ENCODE results near the gene GALNT18.

The GALNT18 gene

DNA sequence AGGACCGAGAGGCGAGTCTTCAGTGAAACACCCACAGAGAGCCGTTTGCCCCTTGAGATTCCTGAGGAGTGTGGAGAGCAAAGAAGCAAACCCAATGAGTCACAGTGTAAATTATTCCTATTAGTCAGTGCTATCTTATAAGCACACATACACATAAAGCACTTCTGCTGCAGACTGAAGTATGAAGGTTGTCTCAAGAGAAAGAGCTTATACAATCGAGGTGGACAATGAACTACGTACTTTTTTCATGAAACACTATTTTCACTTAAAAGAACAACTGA lies 37.3 kb downstream of the GALNT18 start:
- DNase-seq: no peak

DNA sequence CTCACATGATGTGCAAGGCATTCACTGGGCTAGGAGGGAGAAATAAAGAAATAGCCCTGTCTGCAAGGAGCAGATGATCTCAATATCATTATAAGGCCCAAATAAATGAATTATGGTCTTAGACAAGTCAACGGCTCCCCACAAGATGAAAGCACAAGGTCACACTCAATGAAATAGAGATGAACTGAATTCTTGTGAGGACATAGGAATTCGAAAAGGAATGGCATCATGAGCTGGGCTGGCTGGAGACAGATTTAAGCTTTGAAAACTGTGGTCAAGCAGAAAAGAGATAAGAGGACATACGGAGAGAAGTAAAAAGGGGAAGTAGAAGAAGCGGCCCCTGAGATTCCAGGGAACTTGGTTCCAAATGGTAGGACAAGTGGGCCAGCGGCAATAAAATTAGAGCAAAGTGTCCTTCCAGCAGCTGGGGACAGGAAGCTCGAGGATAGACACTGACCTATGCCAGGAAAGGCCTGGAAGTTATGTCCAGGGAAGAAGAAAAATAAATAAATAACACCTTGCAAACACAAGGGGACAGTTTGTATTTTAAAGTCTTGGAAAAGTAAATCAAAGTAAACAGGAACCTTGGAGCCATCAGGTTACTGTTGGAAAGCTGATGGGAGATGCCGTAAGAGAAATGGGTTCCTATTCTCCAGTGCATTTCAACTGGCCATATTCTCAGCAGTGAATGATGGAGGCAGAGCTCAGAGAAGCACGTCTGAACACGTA lies 37.8 kb downstream of the GALNT18 start:
- no peak for DNase-seq

DNA sequence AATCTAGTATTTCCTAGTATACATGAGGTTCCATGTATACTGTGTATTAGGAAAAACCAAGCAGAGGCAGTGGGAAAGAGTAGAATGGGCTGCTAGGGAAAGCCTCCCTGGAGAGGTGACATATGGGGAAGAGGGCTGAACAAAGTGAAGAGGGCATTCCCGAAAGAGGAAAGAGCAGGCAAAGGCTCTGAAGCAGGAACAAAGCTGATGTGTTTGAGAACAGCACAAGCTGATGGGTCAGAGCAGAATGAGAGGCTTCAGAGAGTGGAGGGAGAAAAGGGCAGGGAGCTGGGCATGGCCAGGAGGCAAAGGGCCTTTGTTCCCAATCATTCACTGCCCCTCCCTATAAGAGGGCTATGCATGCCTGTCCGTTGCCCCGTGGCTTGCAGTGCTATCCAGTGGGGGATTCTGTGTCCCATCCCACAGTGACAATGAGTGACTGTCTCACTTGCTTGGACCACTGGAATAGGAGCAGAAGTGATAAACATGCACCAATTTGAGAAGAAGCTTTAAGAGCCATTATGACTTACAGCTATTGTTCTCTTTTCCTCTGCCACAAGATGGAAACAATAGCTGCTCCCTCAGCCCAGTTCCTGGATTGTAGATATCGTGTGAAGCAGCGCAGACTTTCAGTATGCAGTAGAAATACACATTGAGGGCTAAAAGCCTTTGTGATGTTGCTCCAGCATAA lies 39.6 kb downstream of the GALNT18 start:
- DNase-seq: no peak

DNA sequence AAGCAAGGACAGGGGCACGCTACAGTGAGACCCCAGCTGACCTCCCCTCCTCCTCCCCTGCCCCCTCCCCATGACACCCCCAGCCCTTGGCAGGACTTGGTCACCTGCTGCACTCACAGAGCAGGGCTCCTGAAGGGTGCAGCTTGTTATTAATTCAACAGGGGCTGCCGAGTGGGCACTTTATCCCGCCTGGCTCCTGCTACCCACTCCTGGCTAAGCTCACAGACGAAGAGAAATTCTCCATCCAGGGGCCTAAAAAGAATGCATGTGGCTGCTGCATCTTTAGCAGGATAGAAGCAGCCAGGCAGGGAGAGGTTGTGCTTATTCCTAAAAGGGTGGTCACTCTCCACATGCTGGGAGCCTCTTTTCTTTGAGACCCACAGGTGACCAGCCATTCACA lies 40.3 kb downstream of the GALNT18 start:
- no peak for DNase-seq

DNA sequence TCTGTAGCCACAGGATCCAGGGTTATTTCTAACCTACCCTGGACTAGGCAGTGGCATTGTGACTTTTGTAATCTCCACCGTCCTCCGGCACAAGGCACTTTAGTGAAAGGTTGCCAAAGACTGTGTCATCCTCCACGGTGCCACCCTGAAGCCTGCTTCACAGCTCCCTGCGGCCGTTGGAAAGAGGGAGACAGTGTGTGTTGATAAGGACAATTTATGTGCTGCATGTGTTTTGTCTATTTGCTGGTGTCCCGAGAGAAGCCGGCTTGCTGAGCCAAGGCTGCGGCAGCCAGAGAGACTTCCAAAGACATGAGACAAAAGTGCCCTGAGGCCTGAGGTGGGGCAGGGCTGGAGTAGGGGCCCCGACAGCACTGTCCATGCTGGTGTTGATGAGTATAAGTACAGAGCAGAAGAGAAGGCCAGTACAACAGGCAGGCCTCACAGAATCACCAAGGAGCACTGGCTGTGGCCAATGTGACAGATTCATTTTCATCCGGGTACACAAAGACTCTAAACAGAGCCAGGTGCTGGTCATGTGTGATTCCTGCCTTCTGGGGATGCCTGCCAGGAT lies 40.9 kb downstream of the GALNT18 start:
- DNase-seq: no peak

DNA sequence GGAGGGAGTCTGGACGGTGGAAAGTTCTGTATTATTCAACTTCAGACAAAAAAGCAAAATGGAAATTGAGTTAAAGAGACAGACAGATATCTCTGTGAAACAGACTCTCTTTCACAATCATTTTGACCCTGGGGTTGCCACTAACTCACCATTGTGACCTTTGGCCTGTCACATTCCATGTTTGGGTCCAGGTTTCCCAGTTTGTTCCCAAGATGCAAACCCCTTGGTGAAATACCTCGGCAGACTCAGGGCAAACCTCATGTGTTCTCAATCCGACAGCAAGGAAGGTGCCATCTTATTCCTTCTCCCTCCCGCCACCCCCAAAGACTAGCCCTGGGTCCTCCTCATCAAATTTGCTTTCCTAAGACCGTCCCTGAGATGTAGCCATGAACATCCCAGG lies 41.8 kb downstream of the GALNT18 start:
- DNase-seq: no peak

DNA sequence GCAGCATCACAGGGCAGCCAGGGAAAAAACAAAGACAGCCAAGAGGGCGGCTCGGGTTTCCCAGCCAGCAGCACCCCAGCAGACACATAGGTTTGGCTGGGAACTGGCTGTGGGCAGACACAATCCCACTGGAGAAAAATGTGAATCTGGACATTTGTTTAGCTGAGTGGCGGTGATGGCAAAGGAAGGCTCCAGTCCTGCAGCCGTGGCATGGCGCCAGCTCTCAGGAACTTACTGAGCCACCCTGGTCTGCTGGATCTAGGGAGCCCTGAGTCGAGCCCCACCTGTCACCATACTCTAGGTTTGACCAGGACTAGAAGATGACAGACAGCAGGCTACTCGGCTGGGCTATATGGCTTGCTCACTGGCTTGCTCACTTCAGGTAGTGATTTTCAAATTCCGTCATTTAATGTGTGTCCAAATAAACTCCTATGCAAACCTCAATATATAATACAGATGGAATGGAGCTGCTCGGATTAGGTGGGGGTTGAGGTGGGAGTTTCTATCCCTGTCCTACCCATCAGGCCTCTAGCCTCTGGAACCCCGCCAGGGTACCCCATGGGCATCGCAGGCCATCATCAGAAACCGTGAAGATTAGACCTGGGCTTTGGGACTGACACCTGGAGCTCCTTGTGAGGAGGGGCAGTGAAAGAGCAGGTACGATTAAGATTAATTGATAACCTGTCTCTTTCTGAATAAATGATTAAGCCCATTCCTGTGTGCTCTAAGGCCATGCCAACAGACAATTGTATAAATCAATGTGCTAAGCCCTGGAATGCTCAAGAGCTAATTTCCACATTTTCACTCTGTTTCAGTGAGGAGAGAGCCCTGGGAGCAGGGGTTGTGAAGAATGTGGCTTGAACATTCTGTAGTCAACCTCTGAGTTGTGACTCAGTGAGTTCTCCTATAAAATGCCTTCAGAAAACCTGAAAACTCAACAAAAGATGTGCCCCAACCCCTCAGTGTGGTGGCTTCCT lies 42.5 kb downstream of the GALNT18 start:
- DNase-seq: no peak

DNA sequence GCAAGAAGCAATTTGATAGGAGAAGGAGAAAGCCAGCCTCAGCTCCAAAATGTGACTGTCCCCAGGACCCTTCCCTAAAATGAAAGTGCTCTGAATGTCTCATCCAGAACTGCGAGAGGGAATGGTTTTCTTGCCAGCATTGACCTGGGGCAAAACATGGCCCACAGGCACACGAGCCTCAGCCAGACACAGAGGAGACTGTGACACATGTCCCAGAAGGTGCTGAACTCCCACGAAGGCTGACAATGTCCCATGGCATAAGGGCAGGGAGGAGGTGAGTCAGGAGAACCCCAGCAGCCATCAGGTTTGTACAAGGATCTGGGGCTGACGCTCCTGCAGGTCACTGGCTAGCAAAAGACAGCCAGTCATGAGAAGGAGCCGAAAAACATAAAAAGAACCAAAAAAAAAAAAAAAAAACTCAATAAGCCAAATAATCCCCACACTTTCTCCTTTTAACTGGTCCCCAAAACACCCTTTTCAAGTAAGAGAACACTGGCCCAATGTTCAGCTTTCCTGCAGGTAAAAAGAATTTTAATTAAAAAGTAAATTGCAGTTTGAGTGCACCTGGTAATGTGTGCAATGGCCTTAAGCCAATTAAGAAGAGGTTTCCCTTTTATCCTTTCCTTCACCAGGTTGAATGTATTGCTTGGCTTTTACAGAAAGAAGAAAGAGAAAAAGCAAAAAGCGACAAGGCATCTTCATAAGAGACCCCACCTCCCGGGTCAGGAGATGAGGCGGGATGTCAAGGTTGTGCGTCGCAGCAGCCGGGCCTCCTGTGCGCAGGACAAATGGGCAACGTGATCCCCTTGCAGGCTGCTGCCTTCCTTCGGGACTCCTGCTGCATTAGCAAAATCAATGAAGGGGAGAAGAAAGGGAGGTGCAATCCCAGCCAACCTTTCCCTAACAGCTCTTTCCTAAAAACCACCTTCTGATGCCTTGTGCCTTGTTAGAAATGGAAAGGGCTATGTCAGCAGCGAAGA lies 43.6 kb downstream of the GALNT18 start:
- DNase-seq: no peak

DNA sequence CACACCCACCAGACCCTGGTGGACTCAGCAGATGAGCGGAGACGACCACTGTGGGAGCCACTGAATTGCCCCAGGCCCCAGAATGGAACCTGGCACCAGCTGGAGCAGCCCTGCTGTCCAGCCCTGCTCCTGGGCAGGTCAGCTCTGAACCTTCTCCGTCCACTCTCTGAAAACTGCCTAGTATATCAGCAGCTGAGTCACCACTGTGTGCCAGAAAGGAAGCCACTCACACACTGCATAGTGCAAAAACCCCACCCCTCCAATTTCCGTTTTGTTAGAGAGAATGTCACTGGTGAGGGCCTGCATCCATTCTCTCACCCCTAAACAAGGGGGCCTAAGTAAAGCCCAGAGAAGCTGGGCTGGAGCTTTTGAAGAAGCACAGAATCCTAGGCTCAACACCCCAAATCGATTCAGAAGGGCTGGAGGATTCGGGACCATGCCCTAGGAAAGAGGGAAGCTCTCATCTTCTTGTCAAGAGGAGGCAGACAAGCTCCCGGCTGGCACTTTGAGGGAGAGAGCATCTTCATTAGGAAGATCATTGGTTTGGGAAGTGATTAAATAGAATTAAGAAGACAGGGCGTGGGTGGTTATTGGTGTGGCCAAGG lies 44.5 kb downstream of the GALNT18 start:
- no peak for DNase-seq

DNA sequence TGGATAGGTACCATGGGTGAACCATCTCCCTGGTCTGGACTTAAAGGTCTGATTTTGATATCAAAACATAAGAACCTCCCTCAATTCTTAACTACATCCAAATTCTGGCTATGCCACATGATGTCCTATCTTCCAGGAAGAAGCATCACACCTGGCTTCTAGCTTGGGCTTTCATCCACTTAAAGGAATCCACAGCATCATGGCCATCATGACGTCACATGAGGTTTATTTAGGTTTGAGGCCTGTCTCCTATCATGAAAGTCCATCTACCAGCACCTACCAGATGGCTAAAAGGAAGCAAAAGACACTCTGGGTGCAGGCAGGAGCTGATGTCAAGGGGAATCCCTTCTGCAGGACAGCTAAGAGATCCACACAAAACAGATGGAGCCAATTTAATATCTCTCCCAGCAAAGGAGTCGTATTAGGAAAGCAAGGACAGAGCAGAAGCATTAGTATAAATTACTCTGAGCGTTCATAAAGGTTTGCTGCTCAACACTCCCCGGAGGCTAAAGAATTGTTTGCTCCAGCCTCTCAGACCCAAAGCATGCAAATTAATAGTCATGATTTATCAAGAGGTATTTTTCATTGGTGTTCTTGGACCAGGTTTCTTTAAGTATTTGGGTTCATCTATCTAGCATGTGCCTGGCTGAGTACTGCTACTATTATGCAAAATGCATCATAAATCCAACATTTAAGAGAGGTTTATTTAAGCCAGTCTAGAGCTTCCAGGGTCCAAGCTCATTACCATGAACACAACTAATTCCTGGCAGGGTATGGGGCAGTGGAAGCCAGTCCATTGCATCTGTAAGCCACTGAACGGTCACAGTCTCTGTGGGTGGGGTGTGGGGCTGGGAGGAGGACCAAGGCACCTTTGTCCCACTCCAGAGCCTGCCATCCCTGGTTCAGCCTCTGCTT lies 47.2 kb downstream of the GALNT18 start:
- DNase-seq: no peak

DNA sequence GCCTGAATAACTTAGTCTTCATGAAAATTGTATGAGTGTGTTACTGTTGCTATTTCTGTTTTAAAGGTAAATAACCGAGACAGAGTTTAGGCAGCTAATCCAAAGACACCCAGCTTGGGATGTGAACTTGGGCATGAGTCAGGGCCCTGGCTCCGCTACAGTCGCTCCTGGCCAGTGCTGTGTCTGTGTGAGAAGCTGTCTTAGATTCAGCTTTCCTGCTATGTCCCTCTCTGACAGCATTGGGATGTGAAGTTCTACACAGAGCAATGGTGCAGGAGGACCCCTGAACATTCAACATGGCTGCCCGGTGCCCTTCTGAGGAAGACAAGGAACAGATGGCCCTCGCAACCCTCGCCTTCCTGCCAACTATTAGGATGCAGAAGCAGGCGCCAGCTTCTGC lies 49.4 kb downstream of the GALNT18 start:
- DNase-seq: no peak

DNA sequence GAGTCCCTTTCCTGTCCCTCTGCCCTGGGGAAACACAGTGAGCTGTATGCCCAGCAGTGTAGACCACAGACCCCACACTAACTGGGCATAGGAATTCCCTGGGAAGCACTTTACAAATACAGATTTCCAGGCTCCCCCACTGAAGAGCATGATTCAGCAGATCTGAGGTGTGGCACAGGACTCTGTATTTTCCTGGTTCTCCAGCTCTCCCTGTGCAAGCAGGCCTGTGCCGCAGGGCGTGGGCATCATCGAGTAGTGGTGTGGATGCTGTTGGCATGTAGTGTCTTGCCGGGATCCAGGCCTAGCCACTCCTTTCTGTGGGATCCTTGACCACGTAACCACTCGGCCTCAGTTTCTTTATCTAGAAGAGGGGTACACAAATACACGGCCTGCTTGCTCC lies 49.9 kb downstream of the GALNT18 start:
- DNase-seq: no peak

DNA sequence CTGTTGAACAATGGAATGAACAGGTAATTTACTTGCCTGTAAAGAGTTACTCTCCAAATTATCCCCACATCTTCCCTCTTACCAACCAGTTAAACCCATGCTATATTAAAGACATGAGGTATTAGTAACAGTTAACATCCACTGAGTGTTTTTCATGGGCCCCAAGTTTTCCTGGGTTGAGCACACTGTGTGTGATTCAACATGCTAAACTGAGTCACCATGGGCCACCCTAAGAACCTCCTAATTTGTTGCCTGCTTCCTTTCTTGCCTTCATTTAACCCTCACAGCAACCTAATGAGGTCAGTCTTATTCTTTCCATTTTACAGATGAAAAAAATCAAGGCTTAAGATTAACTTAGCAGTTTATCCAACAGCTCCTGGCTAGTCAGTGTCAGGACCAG lies 51.0 kb downstream of the GALNT18 start:
- DNase-seq: no peak

DNA sequence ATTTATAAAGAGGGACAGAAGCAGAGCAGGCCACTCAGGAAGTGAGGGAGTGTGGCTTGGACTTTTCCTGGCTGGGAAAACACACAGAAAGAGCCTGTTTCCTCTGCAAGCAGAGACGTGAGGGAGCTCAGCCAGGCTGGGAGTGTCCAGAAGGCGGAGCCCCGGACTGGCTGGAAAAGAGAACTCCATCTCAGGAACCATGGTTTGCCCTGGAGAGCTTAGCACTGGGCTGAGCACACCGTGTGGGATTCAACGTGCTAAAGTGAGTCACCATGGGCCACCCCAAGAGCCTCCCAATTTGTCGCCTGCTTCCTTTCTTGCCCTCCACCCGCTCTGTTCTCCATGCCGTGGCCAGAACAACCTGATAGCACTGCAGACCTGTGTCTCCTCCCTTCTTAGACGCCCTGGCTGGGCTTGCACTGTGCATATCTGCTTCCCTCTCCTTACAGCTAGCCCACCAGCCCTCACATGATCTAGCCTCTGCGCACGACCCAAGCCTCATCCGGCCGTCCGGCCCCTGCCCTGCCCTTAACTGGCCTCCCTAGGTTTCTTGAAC lies 51.8 kb downstream of the GALNT18 start:
- peak; percentile 84 for DNase-seq

DNA sequence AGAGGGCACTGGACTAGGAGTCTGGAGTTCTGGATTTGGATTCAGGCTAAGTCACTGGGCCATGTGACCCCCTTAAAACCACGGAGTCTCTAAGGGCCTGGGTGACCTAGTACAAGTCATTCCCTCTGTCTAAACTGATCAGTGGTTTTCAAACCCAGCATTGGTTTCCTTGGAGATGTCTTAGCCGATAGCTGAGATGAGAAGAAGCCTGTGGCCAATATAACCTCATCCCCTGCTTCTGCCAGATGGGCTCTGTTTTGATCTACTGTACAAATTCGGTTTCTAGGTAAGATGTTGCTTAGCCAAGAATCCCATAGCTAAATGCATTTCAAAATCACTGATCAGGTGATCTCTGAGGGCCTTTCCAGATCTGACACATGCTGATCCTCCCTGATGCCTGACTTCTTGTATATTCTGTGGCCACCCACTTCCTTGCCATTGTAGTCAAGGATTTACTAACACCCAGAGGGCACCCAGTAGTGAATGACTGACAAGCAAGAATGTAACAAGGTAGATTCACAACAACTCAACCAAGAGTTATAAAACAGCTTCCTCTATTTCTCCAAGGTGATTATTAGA lies 53.1 kb downstream of the GALNT18 start:
- no peak for DNase-seq

DNA sequence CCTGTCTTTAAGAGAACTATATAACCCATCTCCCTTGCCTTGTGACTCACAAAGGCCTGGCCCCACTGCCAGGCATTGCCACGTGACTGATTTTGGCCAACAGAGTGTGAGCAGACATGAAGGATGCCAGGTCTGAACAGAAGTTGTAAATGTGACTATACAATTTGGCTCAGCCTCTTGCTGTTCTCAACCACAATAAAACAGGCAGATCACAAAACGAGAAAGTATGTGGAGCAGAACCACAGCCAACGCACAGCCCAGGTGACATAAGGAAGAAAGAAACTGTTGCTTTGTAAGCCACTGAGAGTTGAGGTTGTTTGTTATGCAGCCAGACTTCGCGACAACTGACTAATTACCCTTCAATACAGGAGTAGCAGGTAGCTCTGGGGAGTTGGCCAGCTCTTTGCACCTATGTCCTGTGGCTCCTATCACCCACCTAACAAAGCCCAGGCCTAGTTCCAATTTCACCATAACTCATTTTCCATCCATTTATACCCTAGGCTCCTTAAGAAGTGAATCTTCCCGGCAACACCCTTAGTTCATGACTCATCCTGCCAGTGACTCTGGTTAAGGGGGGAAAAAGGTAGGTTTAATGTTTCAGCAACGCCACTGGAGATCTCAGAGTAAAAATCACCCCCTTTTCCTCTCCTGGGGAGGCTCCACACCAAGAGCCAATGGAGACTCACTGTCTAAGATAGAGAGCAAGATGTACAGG lies 53.7 kb downstream of the GALNT18 start:
- no peak for DNase-seq

DNA sequence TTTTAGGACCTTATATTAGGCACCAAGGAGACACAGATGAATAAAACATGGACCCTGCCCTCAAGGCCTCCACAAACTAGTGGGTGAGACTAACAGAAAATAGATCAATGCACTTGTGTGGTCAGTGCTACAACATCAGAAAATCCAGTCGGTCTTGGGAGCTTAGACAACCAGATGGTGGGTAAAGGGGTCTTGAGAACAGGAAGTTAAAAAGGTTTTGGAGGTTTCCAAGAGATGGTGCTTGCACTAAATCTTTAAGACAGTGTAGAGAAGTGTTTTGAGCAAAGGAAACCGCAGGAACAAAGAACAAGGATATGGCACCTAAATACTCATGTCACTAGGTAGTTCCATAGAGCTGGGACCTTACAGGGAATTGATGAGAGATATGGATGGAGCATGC lies 56.2 kb downstream of the GALNT18 start:
- DNase-seq: no peak

DNA sequence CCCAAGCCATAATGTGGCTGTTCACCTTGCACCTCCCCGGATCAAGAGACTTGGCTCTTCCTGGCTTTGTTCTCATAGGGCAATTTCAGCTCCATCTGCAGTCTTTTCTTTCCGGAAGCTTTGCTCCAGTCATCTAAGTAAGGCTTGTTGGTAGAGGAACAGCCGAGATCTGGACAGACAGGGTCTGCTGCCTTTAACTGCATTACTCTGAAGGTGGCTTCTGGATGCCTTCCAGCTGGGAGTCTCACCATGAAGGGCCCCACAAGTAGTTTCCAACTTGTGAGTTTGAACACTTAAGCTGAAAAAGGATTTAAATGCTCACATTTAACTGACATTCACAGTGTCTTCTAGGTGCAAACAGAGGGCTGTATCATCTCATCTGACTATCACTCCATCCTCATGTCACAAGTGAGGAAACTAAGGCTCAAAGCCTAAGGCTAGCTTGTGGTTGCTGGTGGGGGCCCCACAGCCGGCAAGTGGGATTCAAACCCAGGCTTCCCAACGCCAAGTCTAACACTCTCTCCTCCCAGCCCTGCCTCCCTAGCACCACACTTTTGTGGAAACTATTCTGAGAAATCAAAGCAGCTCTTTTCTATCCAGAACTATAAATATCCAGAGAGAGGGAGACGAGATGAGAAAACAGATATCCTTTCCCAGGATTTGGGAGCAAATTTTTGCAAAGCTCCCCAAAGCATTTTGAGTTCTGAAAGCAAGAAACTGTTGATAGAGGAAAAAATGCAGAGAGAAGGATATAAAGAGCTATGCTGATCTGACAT lies 58.4 kb downstream of the GALNT18 start:
- DNase-seq: no peak
